H9 (cell line): ENCODE measurements around the gene TNK2. TPM values are rescaled to one million over a fixed set of nuclear protein-coding genes. Genes with fewer than 3 reads are reported as not detected.
"Not testable (repeated sequence)": the region's sequence is repeated elsewhere in the genome, so short reads cannot be mapped to it uniquely, and the experiment has no call there.

Experiments
- DNase-seq: peaks from one replicate; pipeline ENCODE4 v3.0.0-alpha.2; 2017
- H2AFZ ChIP-seq: one replicate; pipeline ENCODE4 v1.6.1; 2013; ENCODE audit warnings: mild to moderate bottlenecking, low read length, control low read depth, moderate library complexity
- H2AK5ac ChIP-seq: 2 replicates; pipeline ENCODE4 v1.6.1; 2013; ENCODE audit warnings: low read length, control low read depth, mixed read lengths; ENCODE audit not compliant: insufficient read length
- H2BK120ac ChIP-seq: one replicate; pipeline ENCODE4 v1.6.1; 2013; ENCODE audit warnings: low read depth, mild to moderate bottlenecking, low read length, control low read depth, inconsistent platforms; ENCODE audit not compliant: poor library complexity, severe bottlenecking
- H2BK12ac ChIP-seq: 2 replicates; pipeline ENCODE4 v1.6.1; 2013; ENCODE audit warnings: low read length, control low read depth, mixed read lengths, low read depth; ENCODE audit not compliant: insufficient read length
- H2BK15ac ChIP-seq: 2 replicates; pipeline ENCODE4 v1.6.1; 2013; ENCODE audit warnings: low read depth, low read length, control low read depth
- H2BK20ac ChIP-seq: one replicate; pipeline ENCODE4 v1.6.1; 2013; ENCODE audit warnings: low read depth, mild to moderate bottlenecking, low read length, control low read depth, inconsistent platforms; ENCODE audit not compliant: poor library complexity, severe bottlenecking
- H2BK5ac ChIP-seq: 2 replicates; pipeline ENCODE4 v1.6.1; 2013; ENCODE audit warnings: low read length, control low read depth, mixed read lengths; ENCODE audit not compliant: insufficient read length
- H3K14ac ChIP-seq: 2 replicates; pipeline ENCODE4 v1.6.1; 2013; ENCODE audit warnings: low read length, control low read depth; ENCODE audit not compliant: insufficient read depth
- H3K18ac ChIP-seq: 2 replicates; pipeline ENCODE4 v1.6.1; 2013; ENCODE audit warnings: low read depth, mild to moderate bottlenecking, mixed read lengths, low read length, control low read depth; ENCODE audit not compliant: insufficient read length
- H3K23ac ChIP-seq: 2 replicates; pipeline ENCODE4 v1.6.1; 2013; ENCODE audit warnings: low read length, control low read depth, mixed read lengths, low read depth; ENCODE audit not compliant: insufficient read length
- H3K23me2 ChIP-seq: 2 replicates; pipeline ENCODE4 v1.6.1; 2013; ENCODE audit warnings: low read depth, mild to moderate bottlenecking, mixed read lengths, low read length, control low read depth; ENCODE audit not compliant: insufficient read length, poor library complexity, severe bottlenecking
- H3K27ac ChIP-seq: 2 replicates; pipeline ENCODE4 v1.5.1; 2013; ENCODE audit warnings: low read length, control low read depth, mixed read lengths, low read depth; ENCODE audit not compliant: insufficient read length
- H3K27me3 ChIP-seq: 2 replicates; pipeline ENCODE4 v1.6.1; 2013; ENCODE audit warnings: low read length, control low read depth, inconsistent platforms; ENCODE audit not compliant: insufficient read depth
- H3K4ac ChIP-seq: 2 replicates; pipeline ENCODE4 v1.6.1; 2013; ENCODE audit warnings: low read depth, mild to moderate bottlenecking, control low read depth, inconsistent platforms, low read length, moderate library complexity
- H3K4me1 ChIP-seq: 2 replicates; pipeline ENCODE4 v1.6.1; 2013; ENCODE audit warnings: low read length, control low read depth, inconsistent platforms; ENCODE audit not compliant: insufficient read depth
- H3K4me2 ChIP-seq: 2 replicates; pipeline ENCODE4 v1.6.1; 2013; ENCODE audit warnings: low read length, control low read depth, mixed read lengths; ENCODE audit not compliant: insufficient read length, insufficient read depth
- H3K56ac ChIP-seq: 2 replicates; pipeline ENCODE4 v1.6.1; 2013; ENCODE audit warnings: low read depth, mild to moderate bottlenecking, mixed read lengths, low read length, control low read depth; ENCODE audit not compliant: insufficient read length
- H3K79me1 ChIP-seq: 2 replicates; pipeline ENCODE4 v1.6.1; 2013; ENCODE audit warnings: low read depth, mild to moderate bottlenecking, moderate library complexity, low read length, control low read depth, inconsistent platforms; ENCODE audit not compliant: insufficient read depth, poor library complexity, severe bottlenecking
- H3K79me2 ChIP-seq: 2 replicates; pipeline ENCODE4 v1.6.1; 2013; ENCODE audit warnings: low read length, control low read depth, inconsistent platforms; ENCODE audit not compliant: insufficient read depth
- H3K9ac ChIP-seq: 2 replicates; pipeline ENCODE4 v1.6.1; 2013; ENCODE audit warnings: low read length, control low read depth, mixed read lengths; ENCODE audit not compliant: insufficient read length; ENCODE audit errors: extremely low read depth
- H3K9me3 ChIP-seq: one replicate; pipeline ENCODE4 v1.6.1; 2013; ENCODE audit warnings: low read depth, low read length, inconsistent platforms; ENCODE audit not compliant: control insufficient read depth
- H3T11ph ChIP-seq: one replicate; pipeline ENCODE4 v1.6.1; 2013; ENCODE audit warnings: mild to moderate bottlenecking, low read length, control low read depth, inconsistent platforms
- H4K20me1 ChIP-seq: one replicate; pipeline ENCODE4 v1.6.1; 2013; ENCODE audit not compliant: control insufficient read depth, insufficient read length, insufficient read depth
- H4K5ac ChIP-seq: 2 replicates; pipeline ENCODE4 v1.6.1; 2013; ENCODE audit warnings: low read depth, mild to moderate bottlenecking, mixed read lengths, low read length, control low read depth; ENCODE audit not compliant: insufficient read length
- H4K8ac ChIP-seq: replicated peaks from 2 replicates; pipeline ENCODE4 v1.6.1; 2013; ENCODE audit warnings: low read length, control low read depth, mixed read lengths, low read depth; ENCODE audit not compliant: insufficient read length
- H4K91ac ChIP-seq: 2 replicates; pipeline ENCODE4 v1.6.1; 2013; ENCODE audit warnings: low read depth, mild to moderate bottlenecking, moderate library complexity, mixed read lengths, low read length, control low read depth; ENCODE audit not compliant: insufficient read length
- H3K27ac Mint-ChIP-seq, 3 experiments: 2 replicates in 2 of 3; 3 replicates in 1 of 3; pipeline ENCODE4 v1.8.0; 2020 to 2021; ENCODE audit warnings: mixed read lengths in 3 of 3, mild to moderate bottlenecking in 1 of 3, moderate library complexity in 1 of 3
- H3K27me3 Mint-ChIP-seq: 2 replicates; pipeline ENCODE4 v1.8.0; 2021; ENCODE audit warnings: low read depth, mild to moderate bottlenecking, moderate library complexity, mixed read lengths
- H3K36me3 Mint-ChIP-seq, 3 experiments: 2 replicates in 2 of 3; 3 replicates in 1 of 3; pipeline ENCODE4 v1.8.0; 2020 to 2021; ENCODE audit warnings: low read depth in 3 of 3, mixed read lengths in 3 of 3; ENCODE audit not compliant: insufficient read depth in 1 of 3
- H3K4me1 Mint-ChIP-seq, 2 experiments: 2 replicates each; pipeline ENCODE4 v1.8.0; 2020; ENCODE audit warnings: mixed read lengths in 2 of 2
- H3K4me3 Mint-ChIP-seq, 2 experiments: 2 replicates in 1 of 2; 3 replicates in 1 of 2; pipeline ENCODE4 v1.8.0; 2020 to 2021; ENCODE audit warnings: mild to moderate bottlenecking in 2 of 2, mixed read lengths in 2 of 2, moderate library complexity in 1 of 2
- H3K9me3 Mint-ChIP-seq, 2 experiments: 2 replicates in 1 of 2; 3 replicates in 1 of 2; pipeline ENCODE4 v1.8.0; 2020; ENCODE audit warnings: mild to moderate bottlenecking in 2 of 2, mixed read lengths in 2 of 2, moderate library complexity in 1 of 2
- WGBS: extraction: QIAGEN DNeasy Blood & Tissue Kit; methylation state at CpG from one replicate; pipeline ENCODE4 v1.1.7; 2013; ENCODE audit warnings: missing lambda C conversion rate, low lambda C conversion rate, mixed read lengths; ENCODE audit not compliant: insufficient read length; ENCODE audit errors: extremely low coverage; 5-methylcytosine and 5-hydroxymethylcytosine counted together
- total RNA-seq: library from RNA; stranded (reverse); gene quantifications from 2 replicates; pipeline ENCODE4 v1.2.1, GENCODE V29; 2021

Gene TNK2
- total RNA-seq, 1 experiment from 2014 or later: 34.5 TPM

DNA sequence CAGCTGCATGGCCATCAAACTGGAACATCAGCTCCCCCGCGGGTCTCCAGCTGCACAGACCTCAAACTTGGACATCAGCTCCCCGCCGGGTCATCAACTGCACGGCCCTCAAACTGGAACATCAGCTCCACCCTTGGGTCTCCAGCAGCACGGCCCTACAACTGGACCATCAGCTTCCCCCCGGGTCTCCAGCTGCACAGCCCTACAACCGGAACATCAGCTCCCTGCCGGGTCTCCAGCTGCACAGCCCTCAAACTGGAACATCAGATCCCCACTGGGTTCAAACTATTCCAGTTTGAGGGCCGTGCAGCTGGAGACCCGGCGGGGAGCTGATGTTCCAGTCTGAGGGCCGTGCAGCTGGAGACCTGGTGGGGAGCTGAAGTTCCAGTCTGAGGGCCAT, 32.5 kb upstream of the TNK2 start:
- H2BK120ac ChIP-seq, H3K18ac ChIP-seq, H2BK20ac ChIP-seq, H3K4me3 Mint-ChIP-seq, H2BK5ac ChIP-seq, H3K27me3 ChIP-seq, H3K4me1 ChIP-seq, DNase-seq, H3K4ac ChIP-seq, H3K56ac ChIP-seq, H2AFZ ChIP-seq, H3K79me2 ChIP-seq, H3K27ac ChIP-seq, H3K79me1 ChIP-seq, H3T11ph ChIP-seq, H2AK5ac ChIP-seq, H2BK12ac ChIP-seq, H3K9ac ChIP-seq, H3K27ac Mint-ChIP-seq, H3K23ac ChIP-seq, H3K4me1 Mint-ChIP-seq, H4K8ac ChIP-seq, H3K14ac ChIP-seq, H4K20me1 ChIP-seq, H3K4me2 ChIP-seq, H4K5ac ChIP-seq, H3K23me2 ChIP-seq, H4K91ac ChIP-seq, H2BK15ac ChIP-seq, H3K9me3 ChIP-seq: not testable (repeated sequence)
- H3K9me3 Mint-ChIP-seq: peaks cover 34 to 40% of the 10 kb centered on the region in 2 experiments
- H3K36me3 Mint-ChIP-seq: peaks cover 59 to 67% (median 66%) of the 10 kb centered on the region in 3 experiments
- peaks cover 11% of the 10 kb centered on the region for H3K27me3 Mint-ChIP-seq
- WGBS: no CpG with 5 or more reads among the region's 13 CpGs

DNA sequence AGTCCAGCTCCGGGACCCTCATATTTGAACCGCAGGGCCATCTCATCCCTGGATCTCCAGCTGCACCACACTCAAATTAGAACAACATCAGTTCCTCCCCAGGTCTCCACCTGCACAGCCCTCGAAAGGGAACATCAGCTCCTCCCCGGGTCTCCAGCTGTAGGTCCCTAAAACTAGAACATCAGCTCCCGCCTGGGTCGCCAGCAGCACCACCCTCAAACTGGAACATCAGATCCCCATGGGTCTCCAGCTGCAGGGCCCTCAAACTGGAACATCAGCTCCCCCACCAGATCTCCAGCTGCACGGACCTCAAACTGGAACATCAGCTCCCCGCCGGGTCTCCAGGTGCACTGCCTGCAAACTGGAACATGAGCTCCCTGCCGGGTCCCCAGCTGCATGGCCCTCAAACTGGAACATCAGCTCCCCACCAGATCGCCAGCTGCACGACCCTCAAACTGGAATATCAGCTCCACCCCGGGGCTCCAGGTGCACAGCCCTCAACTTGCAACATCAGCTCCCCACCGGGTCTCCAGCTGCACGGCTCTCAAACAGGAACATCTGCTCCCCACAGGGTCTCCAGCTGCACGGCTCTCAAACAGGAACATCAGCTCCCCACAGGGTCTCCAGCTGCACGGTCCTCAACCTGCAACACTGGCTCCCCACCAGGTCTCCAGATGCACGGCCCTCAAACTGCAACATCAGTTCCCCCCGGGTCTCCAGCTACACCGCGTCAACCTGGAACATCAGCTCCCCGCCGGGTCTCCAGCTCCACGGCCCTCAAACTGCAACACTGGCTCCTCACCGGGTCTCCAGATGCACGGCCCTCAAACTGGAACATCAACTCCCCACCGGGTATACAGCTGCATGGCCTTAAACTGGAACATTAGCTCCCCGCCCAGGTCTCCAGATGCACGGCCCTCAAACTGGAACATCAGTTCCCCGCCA, 31.4 kb upstream of the TNK2 start:
- not testable (repeated sequence) for H3K27ac Mint-ChIP-seq, H3K4ac ChIP-seq, H2BK12ac ChIP-seq, H3K9me3 ChIP-seq, H2AFZ ChIP-seq, H3K9ac ChIP-seq, H3K23ac ChIP-seq, DNase-seq, H3K14ac ChIP-seq, H4K5ac ChIP-seq, H3K56ac ChIP-seq, H2BK20ac ChIP-seq, H3K79me2 ChIP-seq, H3K4me1 Mint-ChIP-seq, H4K20me1 ChIP-seq, H3K79me1 ChIP-seq, H3K23me2 ChIP-seq, H3T11ph ChIP-seq, H2BK15ac ChIP-seq, H3K4me1 ChIP-seq, H2AK5ac ChIP-seq, H3K18ac ChIP-seq, H2BK120ac ChIP-seq, H3K27ac ChIP-seq, H3K4me2 ChIP-seq, H4K8ac ChIP-seq, H3K4me3 Mint-ChIP-seq, H3K27me3 Mint-ChIP-seq, H4K91ac ChIP-seq, H2BK5ac ChIP-seq, H3K27me3 ChIP-seq
- H3K36me3 Mint-ChIP-seq: peaks cover 53 to 57% (median 57%) of the 10 kb centered on the region in 3 experiments
- no CpG with 5 or more reads among the region's 30 CpGs for whole genome bisulfite sequencing
- peaks cover 26 to 32% of the 10 kb centered on the region in 2 experiments for H3K9me3 Mint-ChIP-seq
